GM19239 (cell line): Measurements from ENCODE around the gene TAT.

Experiments used
- DNase-seq: peaks from one replicate; pipeline ENCODE4 v3.0.0; 2011; ENCODE audit warnings: low spot score; ENCODE audit not compliant: insufficient read length
- FAIRE-seq: peaks from 2 replicates; lab custom pipeline; 2011; peaks lifted over from hg19 to GRCh38; lab: Jason Lieb, UNC

The TAT gene

DNA sequence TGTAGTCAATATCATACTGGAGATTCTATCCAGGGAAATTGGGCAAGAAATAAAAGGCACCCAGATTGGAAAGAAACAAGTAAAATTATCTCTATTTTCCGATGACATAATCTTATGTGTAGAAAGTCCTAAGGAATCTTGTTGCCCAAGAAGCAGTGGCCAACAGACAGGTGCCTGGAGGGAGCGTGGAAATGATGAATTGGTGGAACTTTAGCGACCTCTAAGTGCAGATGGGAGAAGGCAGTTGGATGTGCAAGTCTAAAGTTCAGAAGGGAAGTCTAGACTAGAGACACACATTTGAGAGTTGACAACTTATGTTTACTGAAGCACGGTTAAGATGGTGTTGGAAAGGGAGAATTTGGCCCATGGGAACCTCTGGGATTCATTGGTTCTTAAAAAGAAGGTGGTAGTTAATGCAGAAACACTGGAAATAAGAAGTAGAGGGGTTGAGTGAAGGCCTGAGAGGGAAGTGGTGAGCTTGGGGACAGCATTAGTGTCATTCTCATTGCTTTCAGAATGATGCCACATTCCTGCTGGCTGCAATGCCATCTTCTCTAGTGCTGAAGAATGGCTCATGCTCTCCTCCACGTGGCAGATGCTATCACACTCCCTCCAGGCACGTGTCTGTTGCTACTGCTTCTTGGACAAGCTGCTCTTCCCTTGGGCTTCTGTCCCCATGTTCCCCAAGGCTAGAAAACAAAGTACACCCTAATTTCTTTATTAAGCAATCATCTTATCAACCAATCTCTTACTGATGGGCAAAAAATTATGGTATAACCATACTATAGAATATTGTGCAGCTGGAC lies 24.0 kb downstream of the TAT start:
- no peak for FAIRE-seq
- DNase-seq: no peak

DNA sequence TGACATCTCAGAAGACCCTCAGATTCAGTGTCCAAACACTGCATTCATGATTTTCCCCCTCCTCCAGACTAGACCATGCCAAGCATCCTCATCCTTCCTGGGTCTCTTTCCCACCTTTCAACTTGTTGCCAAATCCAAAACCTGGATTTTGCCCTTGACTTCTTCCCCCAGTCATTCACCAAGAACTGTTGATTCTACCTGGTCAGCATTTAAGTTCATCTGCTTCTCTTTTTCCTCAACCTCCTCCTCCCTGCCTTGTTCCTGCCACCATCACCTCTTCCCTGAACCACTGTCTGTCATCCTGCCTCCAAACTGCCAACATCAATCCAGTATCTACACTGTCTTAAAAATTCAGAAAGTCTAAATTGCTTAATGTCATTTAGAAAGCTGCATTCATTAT lies 29.7 kb downstream of the TAT start:
- no peak for FAIRE-seq
- DNase-seq: no peak

DNA sequence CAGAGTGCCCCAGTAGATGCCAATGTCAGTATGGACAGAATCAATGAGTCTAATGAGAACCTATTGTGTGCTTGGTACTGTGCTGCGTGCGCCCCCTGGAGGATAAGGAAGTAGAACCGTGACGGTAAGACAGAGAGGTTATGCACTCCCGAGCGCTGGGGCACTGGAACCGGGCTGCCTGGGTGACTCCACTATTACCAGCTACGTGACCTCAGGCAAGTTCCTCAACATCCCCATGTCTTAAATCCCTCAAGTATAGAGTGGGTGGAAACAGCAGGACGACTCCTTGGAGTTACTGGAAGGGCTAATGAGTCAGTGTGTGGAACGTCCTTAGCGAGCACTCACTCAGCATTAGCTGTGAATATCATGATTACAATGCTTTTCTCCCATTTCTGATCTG lies 34.5 kb downstream of the TAT start:
- DNase-seq (peak; percentile 35), FAIRE-seq (peak; percentile 73)

DNA sequence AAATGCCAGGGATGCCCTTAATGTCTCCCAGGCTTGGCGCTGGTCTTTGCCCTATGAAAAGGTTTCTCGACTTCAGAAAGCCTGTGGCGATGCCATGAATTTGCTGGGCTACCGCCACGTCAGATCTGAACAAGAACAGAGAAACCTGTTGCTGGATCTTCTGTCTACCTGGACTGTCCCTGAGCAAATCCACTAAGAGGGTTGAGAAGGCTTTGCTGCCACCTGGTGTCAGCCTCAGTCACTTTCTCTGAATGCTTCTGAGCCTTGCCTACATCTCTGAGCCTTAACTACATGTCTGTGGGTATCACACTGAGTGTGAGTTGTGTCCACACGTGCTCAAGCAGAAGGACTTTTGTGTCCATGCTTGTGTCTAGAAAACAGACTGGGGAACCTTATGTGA lies 39.2 kb downstream of the TAT start:
- FAIRE-seq: peak; percentile 91
- peak; percentile 40 for DNase-seq

DNA sequence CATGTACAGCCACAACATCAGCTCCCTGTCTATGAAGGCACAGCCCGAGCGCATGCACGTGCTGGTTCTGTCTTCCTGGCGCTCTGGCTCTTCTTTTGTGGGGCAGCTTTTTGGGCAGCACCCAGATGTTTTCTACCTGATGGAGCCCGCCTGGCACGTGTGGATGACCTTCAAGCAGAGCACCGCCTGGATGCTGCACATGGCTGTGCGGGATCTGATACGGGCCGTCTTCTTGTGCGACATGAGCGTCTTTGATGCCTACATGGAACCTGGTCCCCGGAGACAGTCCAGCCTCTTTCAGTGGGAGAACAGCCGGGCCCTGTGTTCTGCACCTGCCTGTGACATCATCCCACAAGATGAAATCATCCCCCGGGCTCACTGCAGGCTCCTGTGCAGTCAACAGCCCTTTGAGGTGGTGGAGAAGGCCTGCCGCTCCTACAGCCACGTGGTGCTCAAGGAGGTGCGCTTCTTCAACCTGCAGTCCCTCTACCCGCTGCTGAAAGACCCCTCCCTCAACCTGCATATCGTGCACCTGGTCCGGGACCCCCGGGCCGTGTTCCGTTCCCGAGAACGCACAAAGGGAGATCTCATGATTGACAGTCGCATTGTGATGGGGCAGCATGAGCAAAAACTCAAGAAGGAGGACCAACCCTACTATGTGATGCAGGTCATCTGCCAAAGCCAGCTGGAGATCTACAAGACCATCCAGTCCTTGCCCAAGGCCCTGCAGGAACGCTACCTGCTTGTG lies 40.0 kb downstream of the TAT start:
- FAIRE-seq (no peak), DNase-seq (no peak)

DNA sequence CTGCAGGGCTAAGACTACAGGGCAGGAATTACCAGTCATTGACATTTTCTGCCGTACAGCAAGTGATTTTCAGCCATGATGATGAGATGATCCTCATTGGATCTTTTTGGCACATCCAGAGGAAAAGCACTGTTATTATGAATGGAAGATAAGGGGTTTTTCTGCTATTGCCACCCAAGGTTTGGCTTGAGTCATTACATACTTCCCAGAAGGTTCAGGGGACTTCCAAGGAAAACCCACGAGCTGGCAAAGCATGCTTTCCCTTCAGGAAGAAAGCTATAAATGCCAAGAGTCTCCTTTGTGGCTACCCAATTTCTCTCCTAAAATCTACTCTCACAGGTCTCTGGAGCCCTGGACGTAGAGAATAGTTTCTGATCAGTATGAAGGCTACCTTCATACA lies 44.5 kb downstream of the TAT start:
- no peak for FAIRE-seq

DNA sequence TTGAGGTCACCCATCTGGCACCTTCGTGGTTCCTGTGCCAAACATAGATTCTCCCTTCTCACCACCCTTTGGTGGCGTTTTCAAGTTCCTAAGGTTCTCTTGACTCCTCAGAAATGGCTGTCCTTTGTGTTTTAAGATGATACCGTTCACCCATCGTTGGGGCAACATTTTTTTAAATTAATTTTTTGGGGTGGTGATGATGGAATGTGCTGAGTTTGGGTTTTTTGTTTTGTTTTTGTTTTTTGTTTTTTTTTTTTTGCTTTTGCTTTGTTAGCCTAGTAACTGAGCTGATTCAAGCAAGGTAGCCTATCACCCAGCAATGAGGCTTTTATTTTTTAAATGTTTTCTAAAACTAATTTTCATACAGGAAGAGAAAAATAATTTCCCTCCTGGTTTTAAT lies 48.0 kb downstream of the TAT start:
- FAIRE-seq: no peak

More for the DNA sequence above, 44.5 kb downstream of the TAT start:
- no peak for DNase-seq

DNA sequence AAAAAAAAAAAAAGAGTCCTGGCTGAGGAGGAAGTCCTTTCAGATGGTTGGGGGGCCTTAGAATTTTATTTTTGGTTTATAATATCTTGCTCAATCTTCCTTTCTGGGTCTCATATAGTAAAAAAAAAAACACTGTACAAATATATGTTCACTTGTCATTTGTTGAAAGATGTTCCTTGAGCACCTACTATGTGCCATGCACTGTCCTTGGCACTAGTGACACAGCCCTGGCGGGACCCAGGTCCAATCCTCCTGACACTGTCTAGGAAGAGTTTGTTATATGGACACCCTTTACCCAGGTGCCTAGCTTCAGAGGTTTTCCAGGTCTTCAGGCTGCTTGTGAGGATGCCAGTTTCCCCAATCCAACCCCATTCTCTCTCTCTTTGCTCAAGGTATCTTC lies 48.6 kb downstream of the TAT start:
- no peak for FAIRE-seq
- no peak for DNase-seq

More for the DNA sequence above, 48.0 kb downstream of the TAT start:
- no peak for DNase-seq

DNA sequence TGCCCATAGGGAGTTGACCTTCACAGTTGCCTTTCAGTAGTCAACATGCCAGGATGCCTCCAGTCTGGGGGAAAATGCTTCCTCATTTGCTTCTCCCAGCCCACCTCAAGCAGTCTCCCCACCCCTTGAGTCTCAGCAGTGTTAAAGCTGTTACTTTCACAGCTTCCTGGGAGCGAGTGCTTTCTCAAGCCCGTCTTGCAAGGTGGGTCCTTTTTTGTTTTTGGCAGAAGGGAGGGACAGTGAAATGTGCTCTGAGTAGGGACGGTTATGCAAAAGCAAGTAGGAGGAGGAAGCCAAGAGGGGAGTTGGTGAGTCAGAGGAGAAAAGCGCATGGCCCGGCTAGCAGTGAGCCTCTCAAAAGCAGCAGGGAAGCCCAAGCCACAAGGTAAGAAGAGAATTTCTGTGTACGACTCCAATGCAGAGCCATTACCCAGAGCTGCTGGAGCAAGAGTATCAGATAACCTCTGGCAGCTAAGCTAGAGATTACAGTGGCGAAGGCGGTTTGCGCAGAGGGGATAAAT lies 50.7 kb downstream of the TAT start, which contains the start of gene CHST4:
TSS of gene CHST4 (plus strand) at position 316 of the 521 bp plus-strand sequence. CDS start 10,252 bp downstream, outside the sequence.
- FAIRE-seq: no peak
- no peak for DNase-seq

DNA sequence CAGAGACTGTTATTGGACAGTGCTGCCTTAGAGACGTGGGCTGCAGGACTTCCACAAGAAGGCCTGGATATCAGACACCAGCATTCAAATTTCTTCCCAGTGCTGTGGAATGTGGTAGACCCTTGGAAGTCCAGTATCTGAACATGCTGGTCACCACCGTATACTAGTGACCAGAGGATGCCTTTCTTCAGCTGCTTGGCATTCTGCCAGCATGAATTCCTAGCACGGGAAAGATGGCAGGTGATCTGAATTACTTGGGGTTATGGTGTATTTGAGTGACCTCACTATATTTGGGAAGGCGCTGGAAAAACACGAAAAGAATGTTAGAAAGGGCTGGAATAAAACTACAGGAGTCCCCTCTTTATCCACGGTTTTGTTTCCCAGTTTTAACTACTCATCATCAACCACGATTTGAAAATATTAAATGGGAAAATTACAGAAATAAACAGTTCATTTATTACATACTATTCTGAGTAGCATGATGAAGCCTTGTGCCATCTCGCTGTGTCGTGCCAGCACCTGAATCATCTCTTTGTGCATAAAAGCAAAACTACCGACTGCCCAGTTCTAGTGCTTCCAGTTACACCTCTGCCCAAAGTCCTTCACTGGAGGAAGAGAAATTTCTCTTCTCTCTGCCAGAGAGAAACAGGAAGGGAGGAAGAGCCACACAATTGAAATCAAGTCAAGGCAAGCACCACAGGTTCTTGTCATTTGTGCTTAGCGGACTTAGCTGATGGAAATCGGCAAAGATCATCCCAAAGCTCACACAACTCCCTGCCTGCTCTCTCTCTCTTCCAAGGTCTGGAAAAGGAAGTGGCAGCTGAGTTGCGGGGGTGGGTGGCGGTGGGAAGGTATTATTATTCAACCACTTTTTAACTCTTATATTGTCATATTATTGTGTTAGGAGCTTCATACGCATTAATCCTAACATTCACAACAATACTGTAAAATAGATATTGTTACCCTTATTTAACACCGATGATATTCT lies 52.0 kb downstream of the TAT start:
- FAIRE-seq: no peak
- DNase-seq: no peak

DNA sequence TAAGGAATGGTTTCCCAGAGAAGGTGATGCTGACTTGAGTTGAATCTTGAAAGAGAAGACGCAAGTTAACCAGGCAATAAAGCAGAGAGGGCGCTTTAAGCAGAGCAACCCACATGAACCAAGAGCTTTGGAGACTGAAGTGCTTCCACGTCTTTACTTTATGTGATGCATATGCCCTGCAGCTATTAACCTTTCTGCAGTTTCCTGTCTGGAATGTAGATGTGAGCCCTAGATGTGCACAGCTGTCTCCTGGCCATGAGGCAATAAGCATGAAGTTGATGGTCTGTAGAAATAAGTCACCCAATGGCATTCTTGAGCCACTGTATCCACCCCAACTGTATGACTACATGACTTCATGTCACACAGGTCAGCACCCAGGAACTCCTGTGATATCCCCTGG lies 56.3 kb downstream of the TAT start:
- DNase-seq (no peak), FAIRE-seq (no peak)
